HG03135 (cell line): Measurements from ENCODE around the gene RUFY1.
"Not testable (repeated sequence)": the region's sequence is repeated elsewhere in the genome, so short reads cannot be mapped to it uniquely, and the experiment has no call there.

ENCODE experiments used
- ATAC-seq: cut with Tn5 transposase; IDR thresholded peaks from one replicate; pipeline ENCODE4 v1.9.1; 2021; ENCODE audit warnings: mild to moderate bottlenecking, moderate library complexity; ENCODE audit not compliant: unreplicated experiment

The RUFY1 gene

GRCh38 chr5:179533907-179534306 is 16.4 kb upstream of the RUFY1 start:
- ATAC-seq = no peak

GRCh38 chr5:179534431-179534830 is 15.9 kb upstream of the RUFY1 start:
- peak; percentile 53 for ATAC-seq

- no peak for ATAC-seq
Measured at GRCh38 chr5:179536676-179537075, 13.7 kb upstream of the RUFY1 start.

- no peak for ATAC-seq
Measured at GRCh38 chr5:179542170-179542569, 8.2 kb upstream of the RUFY1 start.

- not testable (repeated sequence) for ATAC-seq
Measured at GRCh38 chr5:179543275-179543674, 7.1 kb upstream of the RUFY1 start.

GRCh38 chr5:179553006-179553405 is 2.7 kb downstream of the RUFY1 start:
- ATAC-seq = no peak

GRCh38 chr5:179553875-179554274 is 3.5 kb downstream of the RUFY1 start:
- ATAC-seq = no peak

- ATAC-seq = no peak
Measured at GRCh38 chr5:179554981-179555380, 4.6 kb downstream of the RUFY1 start.

GRCh38 chr5:179558261-179558799 is 8.0 kb downstream of the RUFY1 start:
- ATAC-seq = not testable (repeated sequence)

GRCh38 chr5:179558932-179559283 is 8.6 kb downstream of the RUFY1 start:
- ATAC-seq = peak; percentile 2

- peak; percentile 99 for ATAC-seq
Measured at GRCh38 chr5:179559284-179560252, 9.2 kb downstream of the RUFY1 start.

GRCh38 chr5:179564526-179564925 is 14.2 kb downstream of the RUFY1 start:
- no peak for ATAC-seq

- no peak for ATAC-seq
Measured at GRCh38 chr5:179568721-179569120, 18.4 kb downstream of the RUFY1 start.

- no peak for ATAC-seq
Measured at GRCh38 chr5:179572386-179572785, 22.0 kb downstream of the RUFY1 start.

- no peak for ATAC-seq
Measured at GRCh38 chr5:179577286-179577960, 27.1 kb downstream of the RUFY1 start.

GRCh38 chr5:179585941-179586401 is 35.6 kb downstream of the RUFY1 start:
- no peak for ATAC-seq

GRCh38 chr5:179588166-179588565 is 37.8 kb downstream of the RUFY1 start:
- no peak for ATAC-seq

- ATAC-seq = no peak
Measured at GRCh38 chr5:179595916-179596315, 45.6 kb downstream of the RUFY1 start.

GRCh38 chr5:179596421-179596820 is 46.1 kb downstream of the RUFY1 start:
- no peak for ATAC-seq

GRCh38 chr5:179599100-179599499 is 48.7 kb downstream of the RUFY1 start:
- ATAC-seq = no peak

- ATAC-seq = no peak
Measured at GRCh38 chr5:179599566-179599965, 49.2 kb downstream of the RUFY1 start.

- no peak for ATAC-seq
Measured at GRCh38 chr5:179599973-179600372, 49.6 kb downstream of the RUFY1 start.
